ENCODE measurements around the gene ROCK2. TPM values are rescaled to one million over a fixed set of nuclear protein-coding genes. Genes with fewer than 3 reads are reported as not detected.
"Not testable (repeated sequence)": the region's sequence is repeated elsewhere in the genome, so short reads cannot be mapped to it uniquely, and the experiment has no call there.

Gene ROCK2
- total RNA-seq, 1 experiment from 2014 or later: 12.8 TPM

GRCh38 chr2:11275910-11276309 is 68.5 kb downstream of the ROCK2 start:
- DNase-seq (ENCODE audit: low spot score): no peak

DNA sequence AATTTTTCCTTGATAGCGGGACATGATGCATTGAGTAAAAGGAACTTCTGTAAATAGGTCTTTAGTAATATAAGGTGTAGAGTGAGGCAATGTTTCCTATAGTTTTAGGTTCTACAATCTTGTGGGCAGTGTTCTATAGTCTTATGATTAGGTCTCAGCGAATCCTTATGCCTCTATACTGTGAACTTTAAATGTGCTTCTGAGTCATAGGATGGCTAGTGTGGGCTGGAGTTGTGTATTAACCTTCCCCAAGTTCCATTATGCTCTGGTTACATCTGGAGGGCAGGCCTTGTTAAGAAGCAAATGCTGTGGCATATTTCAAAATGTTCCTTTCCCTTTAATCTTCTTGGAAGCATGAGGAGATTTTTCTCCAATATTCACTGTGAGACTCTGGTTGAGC is 73.5 kb downstream of the ROCK2 start:
- no peak for DNase-seq (ENCODE audit: low spot score)

GRCh38 chr2:11267931-11268330 is 76.5 kb downstream of the ROCK2 start:
- DNase-seq (ENCODE audit: low spot score): no peak

GRCh38 chr2:11264818-11265217 is 79.6 kb downstream of the ROCK2 start:
- DNase-seq (ENCODE audit: low spot score): no peak

DNA sequence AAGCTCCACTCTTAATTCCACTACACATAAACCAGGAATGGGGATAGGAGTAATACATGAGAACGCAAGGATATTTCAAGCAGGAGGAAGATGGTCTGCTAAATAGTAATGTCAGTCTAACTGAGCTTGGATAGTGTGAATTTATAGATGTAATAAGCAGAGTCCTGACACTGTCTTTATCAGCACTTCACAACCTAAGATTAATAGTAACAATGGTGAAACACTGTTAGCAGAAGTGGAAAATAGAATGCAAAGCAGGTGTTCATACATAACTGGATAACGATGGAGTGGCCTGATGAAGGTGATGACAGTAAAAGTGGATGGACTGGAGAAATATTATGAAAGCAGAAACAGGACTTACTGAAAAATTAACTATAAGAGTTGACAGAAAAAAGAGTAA is 80.4 kb downstream of the ROCK2 start:
- DNase-seq (ENCODE audit: low spot score): no peak

- DNase-seq (ENCODE audit: low spot score): no peak
These were observed 81.3 kb downstream of the ROCK2 start for GRCh38 chr2:11263177-11263576.

DNA sequence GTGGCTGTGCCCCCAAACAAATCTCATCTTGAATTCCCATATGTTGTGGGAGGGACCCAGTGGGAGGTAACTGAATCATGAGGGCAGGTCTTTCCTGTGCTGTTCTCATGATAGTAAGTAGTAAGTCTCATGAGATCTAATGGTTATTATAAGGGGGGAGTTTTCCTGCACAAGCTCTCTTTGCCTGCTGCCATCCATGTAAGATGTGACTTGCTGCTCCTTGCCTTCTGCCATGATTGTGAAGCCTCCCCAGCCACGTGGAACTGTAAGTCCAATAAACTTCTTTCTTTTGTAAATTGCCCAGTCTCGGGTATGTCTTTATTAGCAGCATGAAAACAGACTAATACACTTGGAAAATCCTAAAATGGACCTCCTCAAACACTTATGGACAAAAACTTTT is 82.0 kb downstream of the ROCK2 start:
- not testable (repeated sequence) for DNase-seq (ENCODE audit: low spot score)

DNA sequence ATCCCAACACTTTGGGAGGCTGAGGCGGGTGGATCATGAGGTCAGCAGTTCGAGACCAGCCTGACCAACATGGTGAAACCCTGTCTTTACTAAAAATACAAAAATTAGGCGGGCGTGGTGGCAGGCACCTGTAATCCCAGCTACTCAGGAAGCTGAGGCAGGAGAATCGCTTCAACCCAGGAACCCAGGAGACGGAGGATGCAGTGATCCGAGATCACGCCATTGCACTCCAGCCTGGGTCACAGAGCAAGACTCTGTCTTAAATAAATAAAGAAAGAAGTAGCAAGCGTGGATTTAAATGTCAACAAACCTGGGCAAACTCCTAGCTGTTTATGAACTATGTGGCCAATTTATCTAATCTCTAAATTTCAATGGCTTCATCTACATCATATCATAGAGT is 82.9 kb downstream of the ROCK2 start:
- DNase-seq (ENCODE audit: low spot score): not testable (repeated sequence)

- DNase-seq (ENCODE audit: low spot score): no peak
These were observed 83.5 kb downstream of the ROCK2 start for GRCh38 chr2:11260979-11261378.

GRCh38 chr2:11257964-11258363 is 86.5 kb downstream of the ROCK2 start:
- DNase-seq (ENCODE audit: low spot score): no peak

DNA sequence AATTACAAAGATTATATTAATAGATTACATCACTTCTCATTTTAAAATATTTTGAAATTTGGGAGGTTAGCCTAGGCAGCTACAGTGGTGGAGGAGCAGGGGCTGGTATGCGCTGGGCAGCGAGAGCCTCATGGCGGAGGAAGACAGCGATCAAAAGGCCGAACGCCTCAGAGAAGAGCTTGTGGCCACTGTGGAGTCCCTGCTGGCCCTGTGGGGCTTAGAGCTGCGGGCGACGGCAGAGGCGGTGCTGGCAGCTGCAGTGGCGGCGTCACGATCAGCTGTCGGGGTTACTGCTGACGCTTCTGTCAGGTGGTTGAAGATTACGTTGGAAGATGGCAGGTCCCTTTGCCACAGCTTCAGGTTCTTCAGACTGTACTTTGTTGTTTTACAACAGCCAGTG is 87.4 kb downstream of the ROCK2 start:
- no peak for DNase-seq (ENCODE audit: low spot score)

GRCh38 chr2:11256166-11256565 is 88.3 kb downstream of the ROCK2 start:
- DNase-seq (ENCODE audit: low spot score): no peak

- DNase-seq (ENCODE audit: low spot score): peak; percentile 34
These were observed 90.3 kb downstream of the ROCK2 start for GRCh38 chr2:11254100-11254536.

- DNase-seq (ENCODE audit: low spot score): not testable (repeated sequence)
These were observed 92.0 kb downstream of the ROCK2 start for GRCh38 chr2:11252458-11252857.

DNA sequence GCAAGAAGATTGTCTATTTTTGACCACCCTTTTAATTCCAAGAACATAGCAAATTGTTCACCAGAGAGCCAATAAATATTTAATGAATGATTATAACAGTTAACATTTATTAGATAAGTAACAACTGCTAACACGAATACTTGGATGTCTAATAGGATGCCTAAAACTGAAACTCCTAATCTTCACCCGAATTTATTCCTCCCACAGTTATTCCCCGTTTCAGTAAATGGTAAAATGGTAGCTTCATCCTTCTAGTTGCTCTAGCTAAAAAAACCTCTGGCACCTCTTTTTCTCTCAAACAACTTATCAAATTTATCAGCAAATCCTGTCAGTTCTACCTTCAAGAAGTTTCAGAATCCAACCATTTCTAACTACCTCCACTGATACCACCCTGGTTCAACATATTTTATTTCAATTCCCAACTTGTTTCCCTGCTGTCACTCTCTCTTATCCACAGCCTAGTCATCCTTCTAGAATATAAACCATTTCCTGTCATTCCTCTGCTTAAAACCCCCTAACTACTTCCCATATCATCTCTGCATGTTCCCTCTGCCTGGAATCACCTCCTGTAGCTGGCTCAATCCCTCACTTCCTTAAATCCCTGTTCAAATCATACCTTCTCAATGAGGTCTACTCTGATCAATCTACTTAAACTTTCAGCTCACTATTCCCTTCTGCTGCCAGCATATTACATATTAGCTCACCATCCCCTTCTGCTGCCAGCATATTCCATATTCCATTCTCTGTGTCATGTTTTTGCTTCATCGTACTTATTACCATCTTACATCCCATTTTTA is 93.8 kb downstream of the ROCK2 start:
- no peak for DNase-seq (ENCODE audit: low spot score)

DNA sequence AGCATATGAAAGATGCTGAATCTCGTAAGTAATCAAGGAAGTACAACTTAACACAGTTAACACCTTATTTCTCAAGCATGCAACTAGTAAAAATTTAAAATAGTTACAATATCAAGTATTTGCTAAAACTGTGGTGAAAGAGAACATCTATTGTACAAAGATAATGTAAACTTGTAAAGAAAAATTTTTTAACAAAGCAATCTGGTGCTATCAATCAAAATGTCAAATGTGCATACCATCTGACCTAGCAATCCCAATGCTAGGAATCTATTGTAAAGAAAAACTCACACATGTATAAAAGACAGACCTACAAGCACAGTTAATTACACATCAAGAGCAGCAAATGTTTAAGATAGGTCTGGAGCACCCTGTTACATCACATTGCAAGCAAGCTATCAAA is 99.1 kb downstream of the ROCK2 start:
- no peak for DNase-seq (ENCODE audit: low spot score)

- no peak for DNase-seq (ENCODE audit: low spot score)
These were observed 100.2 kb downstream of the ROCK2 start for GRCh38 chr2:11244091-11244826.

GRCh38 chr2:11243512-11243911 is 100.9 kb downstream of the ROCK2 start:
- no peak for DNase-seq (ENCODE audit: low spot score)

- DNase-seq (ENCODE audit: low spot score): no peak
These were observed 101.8 kb downstream of the ROCK2 start for GRCh38 chr2:11242542-11243174.

DNA sequence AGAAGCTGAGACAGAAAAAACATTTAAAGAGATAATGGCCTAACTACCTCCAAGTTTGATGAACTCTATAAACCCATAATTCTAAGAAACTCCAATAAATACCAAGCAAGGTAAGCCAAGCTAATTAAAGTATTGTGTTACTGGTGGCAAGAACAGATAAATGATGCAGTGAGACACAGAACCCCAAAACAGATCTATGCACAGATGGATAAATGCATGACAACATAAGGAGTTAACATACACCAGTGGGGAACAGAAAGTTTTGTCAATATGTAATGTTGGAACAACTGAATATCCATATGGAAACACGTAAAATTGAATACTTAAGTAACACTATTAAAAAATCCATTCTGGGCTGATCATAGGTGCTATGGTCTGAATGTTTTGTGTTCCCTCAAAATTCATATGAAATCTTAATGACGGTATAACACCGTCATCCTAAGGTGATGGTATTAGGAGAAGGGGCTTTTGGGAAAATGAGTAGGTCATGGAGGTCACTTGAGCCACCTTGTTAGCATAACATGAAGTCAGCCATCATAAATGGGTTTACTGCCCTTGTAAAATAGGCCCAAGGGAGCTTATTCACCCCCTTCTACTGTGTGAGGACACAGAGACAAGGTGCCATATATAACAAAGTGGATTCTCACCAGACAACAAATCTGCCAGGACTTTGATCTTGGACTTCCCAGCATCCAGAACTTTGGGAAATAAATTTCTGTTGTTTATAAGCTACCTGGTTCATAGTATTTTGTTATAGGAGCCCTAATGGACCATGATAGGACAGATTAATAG is 102.8 kb downstream of the ROCK2 start:
- no peak for DNase-seq (ENCODE audit: low spot score)

GRCh38 chr2:11239666-11240462 is 104.6 kb downstream of the ROCK2 start:
- DNase-seq (ENCODE audit: low spot score): no peak

All from H4 (cell line).